Umbilical cord (tissue), 2 donors: ENCODE data around the gene TXNRD2. TPM values are rescaled to one million over a fixed set of nuclear protein-coding genes. Genes with fewer than 3 reads are reported as not detected.

Source experiments
- DNase-seq: peaks from one replicate; pipeline ENCODE4 v3.0.0-alpha.2; 2015; ENCODE audit warnings: low spot score
- total RNA-seq: library from RNA; depleted of rRNA; stranded (reverse); fragments of >200 nt; gene quantifications from one replicate; pipeline ENCODE4 v1.2.3, GENCODE V29; 2014; ENCODE audit warnings: low replicate concordance; ENCODE audit not compliant: insufficient read depth

TXNRD2 gene
- total RNA-seq, 1 donor from 2014 or later, result 32.0 TPM

DNA sequence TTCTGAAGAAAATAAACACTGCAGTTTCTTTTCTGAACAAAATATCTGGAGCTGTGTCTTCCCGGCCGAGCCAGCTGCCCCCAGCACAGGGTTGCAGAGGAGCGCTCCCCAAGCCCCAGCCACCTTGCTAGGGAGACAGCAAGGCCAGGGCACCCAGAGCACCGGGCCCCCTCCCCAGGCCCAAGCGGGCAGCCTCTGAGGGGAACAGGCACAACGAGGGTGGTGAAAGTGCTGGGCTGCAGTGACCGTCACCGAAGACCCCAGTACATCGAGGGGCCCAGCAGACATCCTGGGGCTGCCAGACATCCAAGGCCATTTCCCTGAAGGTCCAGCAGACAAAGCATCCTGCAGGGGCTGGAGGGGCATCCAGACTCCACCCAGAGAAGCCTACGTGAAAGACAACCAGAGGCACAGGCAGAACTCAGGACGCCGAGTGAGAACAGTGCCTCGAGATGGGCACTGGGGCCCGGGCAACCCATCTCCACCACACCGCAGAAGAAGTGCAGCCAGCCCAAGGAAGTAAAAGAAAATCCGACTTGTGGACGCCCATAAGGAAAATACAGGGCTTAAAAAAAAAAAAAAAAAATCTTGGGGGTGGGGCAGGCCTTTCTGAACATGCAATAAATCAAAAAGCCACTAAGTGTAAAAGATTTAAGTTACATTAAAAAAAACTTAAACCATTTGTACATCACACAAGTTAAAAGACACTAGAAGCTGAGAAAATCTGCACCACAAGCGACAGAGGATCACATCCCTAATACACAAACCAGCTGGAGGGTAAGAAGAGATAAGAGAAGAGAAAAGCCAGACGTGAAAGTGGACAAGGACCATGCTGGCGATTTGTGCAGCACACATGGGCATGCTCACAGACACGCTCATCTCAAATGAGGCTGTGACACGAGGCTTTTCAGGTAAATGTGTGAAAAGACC is 36.0 kb downstream of the TXNRD2 start:
- DNase-seq, result peak; percentile 90

DNA sequence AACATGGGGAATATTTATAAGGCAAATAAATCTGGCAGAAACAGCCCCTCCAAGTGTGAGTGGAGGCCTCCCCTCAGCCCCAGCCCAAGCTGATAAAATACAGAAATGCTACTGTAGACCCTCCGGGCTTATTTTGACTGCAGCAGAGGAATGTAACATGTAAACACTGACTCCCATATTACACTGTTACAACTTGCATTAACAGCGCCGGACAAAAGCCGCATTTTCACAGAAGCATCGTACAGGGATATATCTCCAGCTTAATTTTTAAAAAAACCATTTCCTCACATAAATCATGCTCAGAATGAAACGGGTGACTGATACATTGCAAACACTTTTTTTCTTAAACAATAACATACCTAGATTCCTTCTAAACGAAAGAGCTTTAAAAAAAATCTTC is 36.7 kb downstream of the TXNRD2 start:
- DNase-seq, result peak; percentile 41

DNA sequence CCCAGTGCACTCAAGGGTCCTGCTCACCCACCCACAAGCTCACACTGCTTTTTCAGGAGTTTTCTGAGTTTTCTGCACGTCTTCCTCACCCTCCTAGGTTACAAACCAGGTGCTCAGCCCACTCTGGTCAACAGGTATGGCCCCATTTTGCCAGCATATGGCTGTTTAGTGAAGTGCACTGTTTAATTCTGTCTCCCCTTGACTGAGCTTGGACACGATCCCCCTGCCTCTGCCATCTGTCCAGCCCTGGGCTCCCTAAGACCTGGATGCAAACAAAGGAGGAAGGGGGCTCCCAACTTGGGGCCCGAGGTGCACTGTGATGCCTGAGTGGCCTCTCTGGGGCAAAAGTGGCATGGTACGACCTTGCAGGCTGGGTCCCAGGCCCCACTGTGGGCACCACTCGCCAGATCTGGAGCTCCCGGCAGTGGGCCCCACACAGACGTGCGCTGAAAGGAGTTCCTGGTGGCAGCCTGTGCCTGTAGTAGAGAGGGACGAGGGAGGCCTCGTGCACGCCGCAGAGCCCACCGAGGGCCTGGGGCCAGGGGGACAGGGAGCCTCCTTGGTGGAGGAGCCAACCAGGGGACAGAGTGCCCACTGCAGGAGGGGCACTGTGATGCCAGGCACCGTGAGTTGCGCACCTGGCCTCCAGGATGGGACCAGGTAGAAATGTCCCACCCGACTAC is 37.3 kb downstream of the TXNRD2 start:
- no peak for DNase-seq

DNA sequence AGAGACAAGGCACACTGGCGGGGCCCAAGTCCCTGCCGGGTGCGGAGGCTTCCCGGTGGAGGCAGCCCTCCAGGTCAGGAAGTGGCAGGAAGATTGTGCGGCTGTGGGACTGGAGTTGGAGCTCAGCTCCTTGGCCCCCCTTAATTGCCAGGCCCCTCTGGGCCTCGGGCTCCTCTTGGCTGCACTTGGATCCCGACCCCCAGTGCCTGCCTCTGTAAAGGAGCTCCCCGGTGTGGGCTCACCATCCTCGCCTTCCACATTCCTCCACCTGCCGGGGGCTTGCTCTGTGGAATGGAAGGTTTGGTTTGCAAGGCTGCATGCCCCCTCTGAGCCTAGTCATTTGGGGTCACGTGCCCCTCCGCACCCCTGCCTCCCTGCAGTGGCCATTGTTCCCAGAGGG is 38.1 kb downstream of the TXNRD2 start:
- DNase-seq, result no peak

DNA sequence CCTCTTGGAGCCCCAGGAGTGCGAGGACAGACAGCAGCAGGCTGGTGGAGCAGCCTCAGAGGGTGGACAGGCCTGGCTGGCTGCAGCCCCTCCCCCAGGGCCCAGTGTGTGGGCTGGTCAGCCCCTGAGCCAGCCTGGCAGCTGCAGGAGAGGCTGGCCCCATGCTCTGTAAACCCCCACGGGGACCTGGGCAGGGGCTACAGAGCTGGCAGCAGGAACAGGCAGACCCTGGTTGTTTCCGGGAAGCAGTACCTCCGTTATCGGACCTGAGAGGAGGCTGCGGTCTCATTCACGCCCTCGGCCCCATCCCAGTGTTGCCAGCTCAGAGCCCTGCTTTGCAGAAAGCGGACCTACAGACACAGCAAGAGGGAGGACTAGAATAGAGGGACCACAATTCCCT is 38.6 kb downstream of the TXNRD2 start:
- DNase-seq, result no peak

DNA sequence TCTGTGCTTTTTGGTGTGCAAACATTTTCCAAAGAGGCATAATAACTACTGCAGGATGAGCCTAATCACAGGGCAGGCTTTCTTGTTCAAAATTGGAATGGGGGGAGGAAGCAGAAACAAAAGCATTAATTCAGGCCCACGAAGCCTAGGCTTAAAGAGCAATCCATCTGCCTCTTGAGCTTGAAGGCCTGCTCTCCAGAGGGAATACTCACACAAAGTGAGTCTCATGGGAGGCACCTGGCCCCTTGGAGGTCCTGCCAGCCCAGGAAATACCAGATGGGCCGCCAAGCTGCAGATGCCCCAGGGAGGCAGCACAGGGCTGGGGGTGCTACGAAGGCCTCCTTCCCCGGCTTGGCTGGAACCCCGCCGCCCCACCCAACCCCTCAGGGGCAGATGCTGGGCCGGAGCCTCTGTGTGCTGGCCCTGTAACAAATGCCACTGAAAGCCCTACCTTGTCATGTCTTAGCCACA is 39.3 kb downstream of the TXNRD2 start:
- no peak for DNase-seq

DNA sequence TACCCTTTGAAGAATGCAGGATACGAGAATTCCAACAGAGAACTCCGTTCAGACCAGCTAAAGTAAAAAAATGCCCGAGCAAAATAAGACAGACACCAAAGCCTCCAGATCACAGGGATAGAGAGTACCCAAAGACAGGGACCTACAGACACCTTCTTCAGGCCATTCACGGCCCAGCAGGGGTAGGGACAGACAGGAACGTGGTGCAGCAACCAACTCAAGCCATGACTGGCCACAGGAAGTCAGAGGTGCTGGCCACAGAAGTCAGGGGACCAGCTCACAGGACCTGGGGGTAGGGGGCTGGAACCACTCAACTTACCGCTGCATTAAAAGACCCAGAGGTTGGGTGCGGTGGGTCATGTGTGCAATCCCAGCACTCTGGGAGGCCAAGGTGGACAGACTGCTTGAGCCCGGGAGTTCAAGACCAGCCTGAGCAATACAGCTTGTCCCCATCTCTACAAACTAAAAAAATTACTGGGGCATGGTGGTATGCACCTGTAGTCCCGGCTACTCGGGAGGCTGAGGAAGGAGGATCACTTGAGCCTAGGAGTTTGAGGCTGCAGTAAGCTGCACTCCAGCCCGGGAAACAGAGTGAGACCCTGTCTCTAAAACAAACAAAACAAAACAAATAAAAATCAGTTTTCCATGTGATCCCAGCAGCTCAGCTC is 39.9 kb downstream of the TXNRD2 start:
- no peak for DNase-seq

DNA sequence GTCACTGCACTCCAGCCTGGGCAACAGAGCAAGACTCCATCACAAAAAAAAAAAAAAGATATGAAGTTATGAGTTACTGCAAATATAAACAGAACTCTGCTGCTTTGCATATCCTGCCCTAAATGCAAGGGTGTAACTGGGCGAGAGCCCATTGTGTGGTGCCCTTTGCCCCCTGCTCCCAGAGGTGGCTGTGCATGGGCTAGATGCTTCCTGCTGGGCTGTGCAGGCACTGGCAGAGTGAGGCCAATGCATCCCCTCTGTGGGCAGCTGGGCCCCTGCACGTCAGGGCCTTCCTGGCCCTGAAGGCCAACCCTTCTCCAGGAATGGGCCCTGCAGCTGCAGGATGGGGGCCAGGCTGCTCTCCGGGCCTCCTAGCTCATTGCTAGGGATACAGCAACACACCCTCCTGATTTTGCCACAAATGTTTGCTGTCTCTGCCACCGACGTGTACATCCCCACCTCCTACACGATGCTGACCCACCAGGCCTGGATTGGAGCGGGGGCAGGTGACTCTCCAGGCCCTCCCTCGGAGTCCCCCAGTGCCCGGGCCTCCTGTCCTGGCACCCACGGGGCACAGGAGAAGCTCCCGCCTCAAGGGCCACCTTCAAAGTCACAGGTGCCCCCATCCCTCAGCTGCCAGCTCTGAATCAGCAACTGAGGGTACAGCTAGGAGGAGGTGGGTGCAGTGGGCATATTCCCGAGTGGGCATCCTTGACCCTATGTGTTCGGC is 40.7 kb downstream of the TXNRD2 start:
- no peak for DNase-seq

DNA sequence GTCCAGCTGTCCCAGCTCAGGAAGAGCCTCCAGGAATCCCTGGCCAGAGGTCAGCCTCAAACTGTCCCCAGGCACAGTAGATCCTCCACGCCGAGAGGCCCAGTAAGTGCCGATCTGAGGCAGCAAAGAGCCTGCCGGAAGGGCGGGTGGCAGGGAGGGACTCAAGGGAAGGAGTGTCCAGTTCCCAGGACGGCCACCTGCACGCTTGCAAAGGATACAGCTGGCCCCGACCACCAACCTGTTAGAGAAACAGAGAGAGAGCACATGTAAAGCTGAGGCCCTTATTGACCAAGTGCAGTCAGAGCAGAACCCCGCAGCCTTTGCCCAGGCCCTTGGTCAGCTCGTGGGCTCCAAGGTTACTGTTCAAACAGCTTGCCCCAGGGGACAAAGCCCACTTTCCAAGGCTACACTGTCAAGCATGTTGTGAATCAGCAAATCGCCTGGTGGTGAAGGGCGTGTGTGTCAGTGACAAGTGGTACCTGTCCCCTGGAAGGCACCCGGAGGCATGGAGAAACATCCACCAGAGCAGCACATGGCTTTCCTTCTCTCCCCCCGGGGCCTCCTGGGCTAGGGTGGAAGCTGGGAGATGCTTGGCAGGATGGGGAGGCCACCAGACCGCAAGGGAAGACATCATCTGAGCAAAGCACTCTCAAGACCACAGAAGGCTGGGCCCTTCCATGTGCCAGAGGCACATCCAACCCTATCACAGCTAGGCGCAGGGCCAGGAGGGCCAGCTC is 42.6 kb downstream of the TXNRD2 start:
- DNase-seq, result no peak

DNA sequence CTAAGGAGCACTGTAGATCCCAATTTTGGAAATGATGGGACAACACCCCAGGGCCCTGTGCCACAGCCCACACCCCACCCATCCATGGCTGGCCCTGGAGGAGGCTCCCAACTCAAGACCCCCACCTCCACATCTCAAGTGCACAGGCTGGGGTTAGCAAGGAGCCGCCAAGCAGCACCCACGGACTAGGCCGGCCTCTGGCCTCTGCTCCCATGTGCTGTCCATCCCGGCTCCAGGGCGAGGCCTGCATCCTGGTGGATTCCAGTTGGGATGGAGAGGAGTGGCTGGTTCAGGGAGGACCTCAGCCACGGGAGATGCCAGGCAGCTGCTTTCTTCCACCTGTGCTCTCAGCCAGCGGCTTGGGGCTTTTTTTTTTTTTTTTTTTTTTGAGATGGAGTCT is 43.5 kb downstream of the TXNRD2 start:
- no peak for DNase-seq

DNA sequence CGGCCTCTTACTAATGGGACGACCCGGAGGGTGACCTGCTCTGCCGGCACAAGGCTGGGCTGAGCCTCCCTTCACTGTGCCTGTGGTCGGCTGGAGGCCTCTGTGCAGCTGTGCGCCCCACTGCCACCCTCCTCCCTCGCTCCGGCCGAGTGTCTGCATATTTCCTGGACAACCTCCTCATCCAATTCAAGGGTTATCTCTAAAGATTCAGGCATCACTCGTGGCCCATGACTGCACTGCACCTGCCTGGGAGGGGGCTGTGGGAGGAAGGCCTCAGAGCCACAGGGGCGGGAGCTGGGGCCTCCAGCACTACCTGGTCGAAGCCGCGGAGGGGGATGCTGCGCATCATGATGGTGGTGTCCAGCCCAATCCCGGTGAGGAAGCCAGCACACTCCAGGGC is 43.9 kb downstream of the TXNRD2 start:
- DNase-seq, result no peak

DNA sequence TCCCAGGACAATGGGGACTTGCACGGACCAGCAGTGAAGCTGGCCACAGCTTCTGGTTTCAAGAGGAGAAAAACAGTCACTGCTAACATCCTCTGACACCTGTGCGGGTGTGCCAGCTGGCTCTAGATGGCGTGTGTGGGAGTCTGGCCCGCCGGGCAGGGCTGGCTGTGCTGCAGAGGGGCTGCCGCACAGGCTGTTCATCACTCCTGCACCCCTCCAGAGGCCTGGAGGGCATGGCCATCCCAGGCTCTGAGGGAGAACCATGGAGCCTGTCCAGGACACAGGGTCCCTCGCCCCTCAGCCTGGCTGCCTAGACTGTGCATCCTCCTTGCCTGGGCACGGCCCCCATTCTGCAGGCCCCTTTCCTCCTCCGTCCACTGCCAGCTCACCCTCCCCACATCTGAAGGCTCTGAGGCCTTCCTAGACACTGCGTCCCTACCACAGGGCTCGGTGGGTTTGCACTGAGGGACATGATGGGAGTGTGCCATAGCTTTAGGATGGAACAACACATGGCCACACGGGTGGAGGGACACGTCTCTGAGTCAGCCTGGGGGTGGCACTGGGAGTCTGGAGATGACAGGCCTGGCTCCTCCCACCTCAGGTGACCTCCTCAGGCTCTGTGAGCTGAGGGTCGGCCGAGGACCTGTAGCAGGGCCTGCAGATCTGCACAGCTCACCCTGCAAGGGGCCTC is 44.8 kb downstream of the TXNRD2 start:
- DNase-seq, result no peak

DNA sequence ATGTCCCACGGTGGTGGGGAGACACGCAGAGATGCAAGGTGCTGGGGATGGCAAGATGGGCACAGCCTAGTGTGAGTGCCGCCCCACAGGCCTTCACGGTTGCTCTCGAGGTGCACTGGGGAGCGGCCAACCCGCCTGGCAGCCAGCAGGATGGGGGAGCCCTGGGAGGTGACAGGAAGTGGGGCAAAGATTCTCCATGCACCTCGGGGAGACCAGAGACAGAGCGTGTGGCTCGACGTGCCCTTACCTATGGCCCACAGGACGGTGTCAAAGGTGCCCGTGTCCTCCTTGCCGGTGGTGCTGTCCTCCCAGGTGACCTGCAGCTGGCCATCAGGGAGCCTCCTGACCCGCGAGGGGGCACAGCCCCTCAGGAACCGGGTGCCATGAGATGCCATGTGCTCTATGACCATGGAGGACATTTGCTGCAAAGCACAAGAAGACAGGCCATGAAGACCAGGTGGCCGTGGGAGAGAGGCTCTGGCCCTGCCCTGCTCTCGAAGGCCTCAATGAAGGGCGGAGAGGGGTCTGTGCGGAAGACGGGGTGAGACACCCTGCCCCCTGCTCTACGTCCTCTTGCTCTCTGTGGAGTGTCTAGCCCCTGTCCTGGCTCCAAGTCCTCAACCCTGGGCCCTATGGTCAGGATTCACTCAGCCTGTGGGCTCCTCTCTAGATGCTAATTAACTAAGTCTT is 46.3 kb downstream of the TXNRD2 start:
- no peak for DNase-seq

DNA sequence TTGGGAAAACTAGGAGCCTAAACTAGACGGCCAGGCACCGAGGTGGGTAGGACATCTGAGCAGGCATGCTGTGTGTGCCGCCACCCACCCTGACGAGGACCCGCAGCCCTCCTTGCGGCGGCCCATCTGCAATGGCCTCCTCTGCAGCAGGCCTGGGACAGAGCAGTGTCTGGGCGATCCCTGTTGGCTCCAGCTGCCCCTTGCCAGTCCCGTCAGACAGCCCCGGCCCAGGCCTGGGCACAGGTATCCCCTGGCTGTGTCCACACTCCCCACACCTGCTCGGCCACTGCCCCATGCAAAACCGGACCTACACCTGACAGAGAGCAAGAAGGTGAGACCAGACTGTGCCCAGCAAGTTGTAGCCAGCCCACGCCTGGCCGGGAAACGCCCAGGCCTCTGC is 48.3 kb downstream of the TXNRD2 start:
- DNase-seq, result no peak

DNA sequence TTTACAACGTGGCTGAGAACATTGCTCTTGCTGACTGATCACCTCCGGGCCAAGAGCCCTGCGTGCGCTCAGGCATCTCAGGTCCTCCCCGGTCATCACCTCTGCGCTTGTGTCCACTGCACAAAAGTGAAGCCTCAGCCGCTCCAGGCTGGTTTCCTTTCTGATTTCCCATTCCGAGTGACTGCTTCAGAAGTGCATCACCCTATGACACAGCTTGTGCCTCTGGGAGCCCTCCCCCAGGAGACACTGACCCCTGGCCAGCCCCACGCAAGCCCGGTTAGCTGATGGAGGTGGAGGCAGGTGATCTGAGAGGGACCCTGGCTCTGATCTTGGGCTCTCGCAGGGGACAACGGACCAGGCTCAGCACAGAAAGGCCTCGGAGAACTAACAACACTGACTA is 48.7 kb downstream of the TXNRD2 start:
- no peak for DNase-seq

DNA sequence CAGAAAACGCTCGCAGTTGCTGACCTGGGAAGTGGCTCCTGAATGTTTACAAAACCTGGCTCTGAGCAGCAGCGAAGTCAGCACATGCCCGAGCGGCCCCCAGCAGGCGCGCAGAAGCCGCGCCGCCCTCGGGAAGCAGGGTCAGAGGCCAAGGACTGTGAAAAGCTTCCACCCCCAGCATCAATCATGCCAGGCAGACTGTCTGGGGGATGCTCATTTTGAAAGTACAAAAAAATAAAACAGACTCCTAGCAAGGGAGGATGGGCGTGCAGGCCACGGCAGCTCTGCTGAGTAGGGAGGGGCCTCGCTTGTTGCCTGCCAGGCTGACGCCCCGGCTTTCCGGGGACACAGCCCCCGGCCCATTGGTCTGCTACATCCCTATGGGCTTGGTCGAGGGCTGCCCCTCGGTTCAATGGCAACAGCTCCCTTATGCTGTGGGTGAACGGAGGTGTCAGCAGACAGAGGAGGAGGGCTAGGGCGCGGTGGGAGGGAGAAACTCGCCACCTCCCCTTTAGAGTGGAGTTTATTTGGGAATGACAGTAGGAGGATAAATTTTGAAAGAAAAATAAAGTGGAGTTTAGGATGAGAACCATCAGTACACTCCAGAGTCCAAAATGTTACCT is 49.2 kb downstream of the TXNRD2 start:
- peak; percentile 40 for DNase-seq

DNA sequence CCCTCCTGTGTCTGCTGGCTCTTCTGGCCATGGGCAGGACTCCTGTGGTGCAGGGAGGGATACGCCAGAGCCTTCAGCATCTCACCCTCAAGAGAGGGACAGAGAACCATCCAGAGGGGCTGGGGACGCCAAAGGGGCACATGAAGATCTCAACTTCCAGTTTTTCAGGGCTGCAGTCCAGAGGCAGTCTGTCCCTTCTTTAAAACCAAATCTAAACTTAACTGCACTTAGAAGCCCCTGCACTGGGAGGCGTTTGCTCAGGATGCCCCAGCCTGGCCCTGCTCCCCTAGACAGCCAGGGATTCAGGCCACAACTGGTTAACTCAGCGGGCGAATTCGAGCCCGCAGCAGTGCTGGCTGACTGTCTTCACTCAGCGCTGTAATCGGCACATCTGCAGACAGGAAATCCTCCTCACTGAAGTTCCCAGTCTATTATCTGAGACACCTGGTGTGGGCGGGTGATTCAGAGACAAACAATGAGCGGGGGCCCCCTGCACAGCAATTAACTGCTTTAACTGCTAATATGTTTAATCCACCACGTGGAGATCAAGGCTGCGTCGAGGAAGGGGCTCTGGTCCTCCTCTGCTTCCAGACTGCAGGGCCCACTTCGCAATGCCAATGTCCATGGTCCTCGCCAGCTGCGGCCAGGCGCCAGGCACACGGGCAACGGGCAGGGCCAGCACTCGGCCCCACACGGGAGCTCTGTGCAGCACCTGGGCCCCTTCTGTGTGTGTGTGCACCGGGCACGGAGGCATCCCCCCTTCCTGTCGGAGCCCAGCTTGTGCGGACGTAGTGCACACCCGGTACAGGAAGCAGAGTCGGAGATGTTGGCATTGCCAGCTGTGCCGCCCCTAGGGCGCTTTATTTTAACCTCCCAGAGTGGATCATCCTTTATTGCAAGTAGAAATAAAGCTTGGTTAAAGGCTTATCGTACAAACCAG is 50.0 kb downstream of the TXNRD2 start:
- peak; percentile 50 for DNase-seq
